Left renal pelvis (tissue), 4 donors: ENCODE measurements around the gene RYR2. TPM values are rescaled to one million over a fixed set of nuclear protein-coding genes. Genes with fewer than 3 reads are reported as not detected.

Source experiments
- DNase-seq, 4 donors: peaks; one replicate each; pipeline ENCODE4 v3.0.0-alpha.2; 2013; ENCODE audit warnings: low read depth in 4 of 4, low spot score in 3 of 4
- polyA plus RNA-seq, 4 donors: library from polyadenylated mRNA; unstranded; fragments of 120-200 nt; gene quantifications; one replicate each; pipeline ENCODE4 v1.2.1, GENCODE V29; 2013; ENCODE audit not compliant: insufficient read length in 4 of 4

The RYR2 gene
- polyA plus RNA-seq, 4 donors, result 0.29 to 2.4 (median 1.5) TPM

GRCh38 chr1:237608433-237608832, 566.4 kb downstream of the RYR2 start:
- no peak for DNase-seq

GRCh38 chr1:237610157-237610556, 568.2 kb downstream of the RYR2 start:
- no peak for DNase-seq

GRCh38 chr1:237613984-237614383, 572.0 kb downstream of the RYR2 start:
- DNase-seq, result no peak

- no peak for DNase-seq
Observed at GRCh38 chr1:237619553-237619952, 577.6 kb downstream of the RYR2 start.

GRCh38 chr1:237634922-237635321, 592.9 kb downstream of the RYR2 start:
- DNase-seq, result no peak

GRCh38 chr1:237638555-237638954, 596.6 kb downstream of the RYR2 start:
- no peak for DNase-seq

- DNase-seq, result no peak
Observed at GRCh38 chr1:237640011-237640671, 598.2 kb downstream of the RYR2 start.

GRCh38 chr1:237640966-237641365, 599.0 kb downstream of the RYR2 start:
- DNase-seq, result peak in 2 of 4 donors; percentile 0 to 8

- DNase-seq, result no peak
Observed at GRCh38 chr1:237650809-237651208, 608.8 kb downstream of the RYR2 start.

GRCh38 chr1:237655778-237656177, 613.8 kb downstream of the RYR2 start:
- no peak for DNase-seq

- DNase-seq, result no peak
Observed at GRCh38 chr1:237664348-237664747, 622.4 kb downstream of the RYR2 start.

GRCh38 chr1:237670302-237670701, 628.3 kb downstream of the RYR2 start:
- DNase-seq, result no peak

GRCh38 chr1:237671262-237671661, 629.3 kb downstream of the RYR2 start:
- DNase-seq, result no peak

GRCh38 chr1:237671935-237672334, 630.0 kb downstream of the RYR2 start:
- DNase-seq, result no peak

GRCh38 chr1:237672748-237673147, 630.8 kb downstream of the RYR2 start:
- DNase-seq, result no peak

GRCh38 chr1:237673631-237674030, 631.6 kb downstream of the RYR2 start:
- no peak for DNase-seq

- DNase-seq, result peak in 2 of 4 donors; percentile 3 to 5
Observed at GRCh38 chr1:237677979-237678378, 636.0 kb downstream of the RYR2 start.

- no peak for DNase-seq
Observed at GRCh38 chr1:237679687-237680086, 637.7 kb downstream of the RYR2 start.

- no peak for DNase-seq
Observed at GRCh38 chr1:237681210-237681609, 639.2 kb downstream of the RYR2 start.

GRCh38 chr1:237684236-237684635, 642.3 kb downstream of the RYR2 start:
- no peak for DNase-seq

- DNase-seq, result no peak
Observed at GRCh38 chr1:237685551-237685950, 643.6 kb downstream of the RYR2 start.

GRCh38 chr1:237687804-237688203, 645.8 kb downstream of the RYR2 start:
- DNase-seq, result no peak

GRCh38 chr1:237690656-237691055, 648.7 kb downstream of the RYR2 start:
- DNase-seq, result no peak
